GM19438 (cell line): ENCODE data around the gene DPM3.
"Not testable (repeated sequence)": the region's sequence is repeated elsewhere in the genome, so short reads cannot be mapped to it uniquely, and the experiment has no call there.

Experiments
- ATAC-seq: cut with Tn5 transposase; IDR thresholded peaks from one replicate; pipeline ENCODE4 v1.9.1; 2021; ENCODE audit warnings: low read depth; ENCODE audit not compliant: unreplicated experiment

Gene DPM3

DNA sequence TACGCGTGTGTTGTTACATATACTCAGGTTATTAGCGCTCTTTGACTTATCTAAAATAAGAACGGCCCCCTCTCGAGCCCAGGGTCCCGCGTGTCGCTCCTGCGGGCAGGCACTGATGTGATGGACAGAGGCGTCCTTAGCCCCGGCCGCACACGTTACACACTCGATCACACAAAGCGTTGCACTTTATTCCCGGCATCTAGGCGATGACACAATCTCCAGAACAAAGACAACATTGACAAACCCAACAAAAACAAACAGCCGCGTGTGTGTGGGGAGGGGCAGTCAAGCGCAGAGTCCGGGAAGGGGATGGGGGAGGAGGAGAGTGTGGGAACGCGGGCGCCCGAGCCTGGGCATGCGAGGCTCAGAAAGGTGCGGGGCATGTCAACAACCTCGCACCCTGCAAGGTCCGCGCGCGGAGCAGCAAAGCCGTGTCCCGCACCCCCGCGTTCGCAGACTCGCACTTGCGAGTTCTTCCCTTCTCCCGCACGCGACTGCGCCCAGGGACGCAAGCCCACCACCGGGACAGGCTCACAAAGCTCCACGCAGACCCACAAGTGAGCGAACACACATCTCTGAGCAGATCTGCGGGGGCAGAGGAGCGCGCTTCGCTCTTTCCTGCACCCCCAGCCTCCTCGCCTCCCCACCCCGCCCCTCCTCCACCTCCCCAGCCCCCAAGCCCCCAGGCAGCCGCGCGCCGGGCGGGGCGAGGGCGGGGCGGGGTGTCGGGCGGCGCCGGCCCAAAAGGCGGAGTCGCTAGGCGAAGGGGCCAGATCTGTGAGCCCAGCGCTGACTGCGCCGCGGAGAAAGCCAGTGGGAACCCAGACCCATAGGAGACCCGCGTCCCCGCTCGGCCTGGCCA, 13.0 kb downstream of the DPM3 start, which contains the start of gene EFNA1:
Gene EFNA1, plus strand, starts transcription at position 772 of the 862 bp plus-strand sequence. CDS start 102 bp downstream, outside the sequence.
- ATAC-seq: no peak

DNA sequence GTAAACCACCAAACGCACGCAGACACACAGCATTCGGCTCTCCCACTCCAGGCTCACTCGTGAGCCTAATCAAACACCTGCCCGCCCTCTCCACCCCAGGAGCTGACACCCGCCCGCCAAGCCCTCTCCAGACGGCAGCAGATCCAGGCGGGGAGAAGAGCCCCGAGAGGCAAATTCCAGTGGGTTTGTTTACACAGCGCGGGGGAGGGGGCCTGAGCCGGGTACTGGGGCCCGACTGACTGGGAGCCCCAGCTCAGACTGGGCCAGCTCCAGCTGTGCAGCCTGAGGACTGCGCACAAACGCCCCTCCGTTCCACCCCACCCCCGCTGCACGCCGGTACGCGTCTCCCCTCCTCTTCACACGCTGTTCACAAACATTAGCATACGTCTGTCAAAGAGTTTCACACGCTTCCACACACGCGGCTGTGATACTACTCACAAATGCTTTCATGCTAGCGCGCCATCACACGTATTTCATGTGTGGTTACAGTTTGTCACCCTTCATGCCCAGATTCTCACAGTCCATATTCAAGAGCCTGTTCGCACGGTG, 13.7 kb downstream of the DPM3 start:
- no peak for ATAC-seq

DNA sequence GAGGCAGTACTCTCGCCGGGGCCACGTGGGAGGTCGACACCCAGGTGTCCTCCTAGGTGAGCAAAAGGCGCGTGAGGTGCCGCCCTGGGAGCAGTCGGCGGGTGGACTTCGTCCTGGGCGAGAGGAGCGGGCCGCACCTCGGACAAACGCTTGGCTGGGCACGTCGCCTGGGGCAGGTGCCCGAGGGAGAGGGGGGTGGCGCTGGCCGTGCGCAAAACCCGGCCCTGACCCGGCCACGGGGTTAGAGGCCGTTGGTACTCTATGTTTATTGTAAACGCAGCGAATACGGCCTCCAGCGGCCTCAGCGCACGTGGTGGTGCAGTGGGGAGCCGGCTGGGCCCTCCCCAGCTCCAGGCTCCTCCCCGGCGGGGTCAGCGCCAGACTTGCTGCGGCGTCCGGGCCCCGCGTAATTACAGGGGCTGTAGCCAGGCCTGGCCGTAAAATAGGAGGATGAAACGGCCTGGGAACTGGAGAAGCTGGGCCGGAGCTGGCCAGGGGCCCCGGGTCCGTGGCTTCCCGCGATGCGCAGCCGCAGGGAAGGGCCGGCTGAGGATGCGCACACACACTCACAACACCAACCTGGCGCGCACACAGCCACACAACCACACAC, 14.3 kb downstream of the DPM3 start:
- ATAC-seq: no peak

DNA sequence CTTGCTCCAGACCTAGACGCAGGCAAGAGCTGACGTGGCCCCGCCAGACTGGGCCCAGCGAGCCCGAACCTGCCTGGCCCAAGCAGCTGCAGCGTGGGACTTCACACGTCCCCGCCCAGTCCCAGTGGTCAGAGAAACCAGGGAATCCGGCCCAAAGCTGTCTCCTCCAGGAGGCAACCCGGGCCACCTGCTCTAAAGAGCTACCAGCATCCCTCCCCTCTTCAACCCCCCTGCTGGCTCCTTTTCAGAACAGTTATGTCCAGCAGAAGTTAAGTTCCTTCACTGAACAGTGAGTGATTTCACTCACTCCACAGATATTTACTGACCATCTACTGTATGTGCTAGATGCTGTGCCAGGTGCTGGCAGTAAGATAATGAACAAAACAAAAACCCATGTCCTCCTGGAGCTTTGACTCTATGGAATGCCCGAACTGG, 14.8 kb downstream of the DPM3 start:
- ATAC-seq: no peak

DNA sequence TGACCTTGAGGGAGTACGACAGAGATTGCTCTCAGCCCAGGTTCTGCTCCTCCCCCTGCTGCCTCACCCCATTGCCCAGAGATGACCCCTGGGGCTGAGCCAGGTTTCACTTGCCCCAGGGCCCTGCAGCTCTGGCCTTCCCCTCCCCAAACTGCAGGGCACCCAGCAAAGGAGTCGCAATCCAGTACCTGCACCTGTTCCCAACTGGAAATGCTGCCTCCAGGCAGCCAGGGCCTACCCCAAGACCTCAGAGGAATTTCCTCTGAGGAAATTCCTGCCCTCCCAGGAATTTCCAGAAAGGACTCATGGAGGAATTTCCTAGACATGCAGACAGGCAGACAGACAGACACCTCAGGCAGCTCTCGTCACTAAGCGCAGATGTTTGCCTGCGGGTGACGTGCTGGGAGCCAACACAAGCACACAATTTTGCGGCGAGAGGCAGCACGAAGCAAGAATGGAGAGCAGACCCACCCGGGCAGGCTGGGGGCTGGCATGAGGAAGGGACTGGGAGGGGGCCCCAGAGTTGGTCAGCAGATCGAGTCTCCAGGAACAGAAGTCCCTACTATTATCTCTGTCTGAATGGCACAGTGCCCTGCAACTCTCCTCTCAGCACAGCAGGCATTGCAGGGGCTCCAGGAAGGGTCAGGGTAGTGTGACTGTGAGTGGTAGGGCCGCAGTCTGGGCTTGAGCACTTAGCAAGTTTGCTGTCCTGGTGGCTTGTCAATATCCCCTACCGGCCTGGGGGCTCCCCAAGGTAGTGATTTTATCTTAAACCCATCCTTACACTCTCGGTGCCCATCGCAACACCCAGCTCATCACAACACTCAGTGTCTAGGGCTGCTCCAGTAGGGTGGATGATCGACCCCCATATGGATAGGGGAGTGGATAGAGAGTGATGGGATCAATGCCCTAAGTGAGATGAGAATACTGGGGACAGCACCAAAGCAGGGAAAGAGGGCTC, 15.5 kb downstream of the DPM3 start:
- no peak for ATAC-seq

DNA sequence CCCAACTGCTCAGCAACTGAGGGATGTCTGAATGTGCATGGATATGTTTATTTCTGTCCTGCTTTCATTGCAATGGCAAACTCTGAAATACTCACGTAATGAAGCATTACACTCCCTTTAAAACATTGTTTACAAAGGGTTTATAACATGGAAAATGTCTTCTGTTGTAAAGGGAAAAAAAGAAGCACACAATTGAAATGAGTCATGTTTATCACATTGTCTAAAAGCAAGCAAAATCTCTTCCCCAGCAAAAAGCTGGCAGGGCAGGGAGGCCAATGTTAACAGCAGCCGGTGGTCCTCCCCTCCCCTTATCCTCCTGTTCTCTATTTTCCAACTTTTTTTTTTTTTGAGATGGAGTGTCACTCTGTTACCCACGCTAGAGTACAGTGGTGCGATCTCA, 16.5 kb downstream of the DPM3 start:
- ATAC-seq: no peak

DNA sequence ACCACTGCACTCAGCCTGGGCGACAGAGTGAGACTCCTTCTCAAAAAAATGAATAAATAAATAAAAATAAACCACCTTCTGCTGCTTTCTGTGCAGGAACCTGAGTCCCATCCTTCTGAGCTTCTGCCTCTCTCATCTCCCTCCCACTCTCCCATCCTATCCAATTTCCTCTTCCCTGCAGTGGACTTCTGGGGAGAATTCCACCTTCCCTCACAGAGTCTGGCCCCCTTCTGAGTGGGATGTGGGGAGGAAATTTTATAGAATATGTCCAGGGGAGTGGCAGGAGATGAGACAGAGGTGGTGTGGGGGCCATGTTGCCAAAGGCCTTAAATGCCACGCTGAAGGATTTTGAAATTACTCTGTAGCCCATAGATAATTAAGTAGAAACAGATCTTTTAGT, 18.0 kb downstream of the DPM3 start:
- no peak for ATAC-seq

DNA sequence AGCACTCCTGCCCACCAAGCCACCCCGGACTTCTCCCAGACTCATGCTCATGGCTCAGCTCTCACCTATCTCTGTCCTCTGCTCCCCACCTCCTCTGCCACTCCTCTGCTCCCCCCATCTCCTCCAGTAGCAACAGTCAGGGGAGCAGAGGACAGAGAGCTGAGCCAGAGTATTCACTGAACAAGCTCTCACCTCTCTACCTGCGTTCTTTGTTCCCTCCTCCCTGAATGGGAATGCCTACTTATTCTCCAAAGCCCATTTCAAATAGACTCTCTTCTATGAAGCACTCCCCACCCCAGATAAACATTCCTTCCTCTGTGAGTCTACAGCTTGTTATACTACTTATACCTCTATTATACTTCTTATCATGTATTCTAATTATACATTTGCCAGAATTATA, 19.1 kb downstream of the DPM3 start:
- no peak for ATAC-seq

DNA sequence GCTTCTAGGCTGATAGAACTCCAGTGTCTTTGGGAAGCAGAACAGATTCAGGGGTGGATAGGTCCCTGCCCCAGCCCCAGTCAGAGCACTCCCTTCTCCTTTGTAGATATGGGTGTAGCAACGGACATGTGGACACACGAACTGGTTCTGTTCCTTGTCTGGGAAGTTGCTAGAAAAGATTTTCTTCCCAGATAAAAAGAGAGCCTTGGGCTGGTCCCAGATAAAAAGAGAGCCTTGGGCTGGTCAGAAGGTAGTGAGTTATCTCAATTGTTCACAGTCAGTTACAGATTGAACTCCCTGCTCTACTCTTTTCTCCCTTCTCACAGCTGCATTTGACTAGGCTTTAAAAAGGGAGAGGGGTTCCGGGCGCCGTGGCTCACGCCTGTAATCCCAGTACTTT, 20.1 kb downstream of the DPM3 start:
- no peak for ATAC-seq

DNA sequence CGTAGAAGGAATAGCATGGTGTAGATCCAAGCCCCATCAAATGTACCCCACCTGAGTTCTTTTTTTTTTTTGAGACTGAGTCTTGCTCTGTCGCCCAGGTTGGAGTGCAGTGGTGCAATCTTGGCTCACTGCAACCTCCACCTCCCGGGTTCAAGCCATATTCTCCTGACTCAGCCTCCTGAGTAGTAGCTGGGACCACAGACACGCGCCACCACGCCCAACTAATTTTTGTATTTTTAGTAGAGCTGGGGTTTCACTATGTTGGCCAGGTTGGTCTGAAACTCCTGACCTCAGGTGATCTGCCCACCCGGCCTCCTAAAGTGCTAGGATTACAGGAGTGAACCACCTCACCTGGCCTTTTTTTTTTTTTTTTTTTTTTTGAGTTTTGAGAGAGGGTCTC, 22.2 kb downstream of the DPM3 start:
- not testable (repeated sequence) for ATAC-seq

DNA sequence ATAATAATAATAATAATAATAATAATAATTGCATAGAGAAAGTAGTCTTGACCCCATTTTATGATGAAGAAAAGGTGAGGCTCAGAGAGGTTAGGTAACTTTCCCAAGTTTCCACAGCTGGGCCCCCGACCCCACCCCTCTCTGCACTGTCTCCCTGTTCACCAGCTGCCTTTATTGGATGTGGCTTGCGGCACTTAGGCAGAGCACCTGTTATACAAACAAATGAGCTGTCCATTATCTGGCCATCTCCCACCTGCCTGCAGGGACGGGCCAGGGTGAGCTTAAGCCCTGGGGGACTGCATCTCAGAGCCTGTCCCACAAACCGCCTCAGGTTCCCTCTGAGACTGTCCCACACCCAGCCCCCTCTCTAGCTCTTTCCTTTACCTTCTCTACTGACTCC, 22.7 kb downstream of the DPM3 start:
- ATAC-seq: no peak

DNA sequence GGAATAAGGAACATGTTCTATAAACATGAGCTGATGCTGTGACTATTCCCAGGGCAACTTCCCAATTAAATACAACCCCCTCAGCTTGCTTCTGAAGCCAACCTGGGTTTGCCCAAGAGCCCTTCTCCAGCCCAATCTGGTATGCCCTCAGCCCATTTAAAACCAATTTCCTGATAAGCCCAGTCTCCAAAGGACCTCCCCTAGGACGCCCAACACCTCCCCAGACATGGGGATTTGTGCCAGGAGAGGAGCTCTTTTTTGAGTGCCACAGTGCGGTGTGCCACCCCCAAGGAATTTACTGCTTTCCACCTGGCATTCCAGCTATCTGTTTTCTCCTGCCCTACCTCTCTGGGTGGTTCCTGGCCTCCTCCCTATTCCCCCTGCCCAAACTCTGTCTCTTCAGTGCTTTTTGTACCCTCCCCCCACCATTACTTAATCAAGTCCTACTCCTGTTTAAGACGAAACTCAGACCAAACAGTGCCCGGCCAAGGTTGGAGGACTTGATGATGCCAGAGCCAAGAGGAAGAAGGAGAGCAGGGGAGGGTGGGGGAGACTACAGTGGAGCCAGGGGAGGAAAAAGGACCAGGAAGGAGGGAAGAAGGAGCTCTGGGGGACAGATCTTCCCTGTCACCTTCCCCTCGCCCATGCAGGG, 24.1 kb downstream of the DPM3 start:
- ATAC-seq: no peak

DNA sequence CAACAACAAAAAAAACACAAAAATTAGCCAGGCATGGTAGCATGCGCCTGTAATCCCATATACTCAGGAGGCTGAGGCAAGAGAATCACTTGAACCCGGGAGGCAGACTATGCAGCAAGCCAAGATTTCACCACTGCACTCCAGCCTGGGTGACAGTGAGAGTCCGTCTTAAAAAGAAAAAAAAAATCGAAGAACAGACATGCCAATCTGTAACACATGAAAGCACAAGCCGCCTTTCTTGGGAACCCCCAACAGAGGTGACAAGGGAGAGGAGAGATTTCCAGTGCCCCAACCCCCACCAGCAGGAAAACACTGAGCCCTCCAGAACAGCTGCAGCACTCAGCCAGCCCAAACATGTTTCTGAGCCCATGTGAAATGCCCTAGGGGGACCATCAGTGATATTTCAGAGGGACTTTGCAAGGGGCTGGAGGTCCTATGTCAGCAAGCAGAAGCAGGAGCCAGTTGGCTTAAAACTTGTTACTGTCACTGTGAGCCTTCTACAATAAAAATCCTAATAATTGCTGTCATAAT, 26.8 kb downstream of the DPM3 start:
- no peak for ATAC-seq

DNA sequence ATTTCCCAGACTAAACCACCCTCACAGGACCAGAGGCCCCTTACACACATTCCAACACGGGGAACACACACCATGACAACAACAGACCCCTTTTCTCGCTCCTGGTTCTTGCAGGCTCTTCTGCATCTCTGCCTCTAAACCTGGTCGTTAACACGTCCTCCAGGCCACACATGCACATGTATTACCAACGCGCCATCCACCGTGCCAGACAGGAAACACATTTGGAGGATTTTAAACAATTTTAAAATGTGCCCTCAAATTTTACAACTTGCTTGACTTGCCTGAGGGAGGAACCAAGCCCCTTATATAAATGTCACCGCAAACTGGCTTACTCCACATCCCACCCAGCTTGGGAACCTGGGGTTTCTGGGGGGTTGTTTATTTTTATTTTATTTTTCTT, 29.5 kb downstream of the DPM3 start:
- ATAC-seq: no peak

DNA sequence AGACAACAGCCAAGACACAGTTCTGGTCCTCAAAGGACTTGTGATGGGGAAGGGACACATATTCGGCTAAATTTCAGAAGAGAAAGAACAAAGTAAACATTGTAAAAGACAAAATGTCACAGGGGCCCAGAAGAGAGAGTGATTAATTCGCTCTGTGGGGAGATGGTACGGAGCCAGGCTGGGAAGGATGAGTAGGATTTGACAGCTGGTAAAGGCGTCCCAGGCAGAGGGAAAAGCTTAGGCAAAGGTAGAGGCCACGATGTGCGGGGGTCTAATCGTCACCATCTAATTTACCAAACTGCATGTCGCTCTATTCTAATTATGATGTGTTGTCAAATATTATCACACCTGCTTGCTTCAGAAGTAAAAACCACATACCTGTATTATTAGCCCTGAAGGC, 29.9 kb downstream of the DPM3 start:
- no peak for ATAC-seq

DNA sequence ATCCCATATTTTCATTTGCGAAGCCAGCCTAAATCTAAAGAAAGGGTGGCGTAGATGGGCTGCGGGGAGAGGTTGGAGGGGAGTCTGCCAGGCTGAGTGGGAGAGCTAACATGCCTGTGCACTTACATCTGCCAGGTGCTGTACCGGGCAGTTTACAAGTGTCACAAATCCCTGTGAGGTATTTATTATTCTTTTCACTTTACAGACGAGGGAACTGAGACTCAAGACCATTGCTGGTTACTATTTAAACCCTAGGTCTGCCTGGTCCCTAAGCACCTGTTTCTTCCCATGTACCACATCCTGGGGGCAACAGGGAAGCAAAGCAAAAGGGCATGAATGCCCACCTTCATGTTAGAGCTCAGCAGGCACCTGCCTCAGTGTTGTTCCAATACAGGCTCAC, 32.0 kb downstream of the DPM3 start:
- ATAC-seq: no peak

DNA sequence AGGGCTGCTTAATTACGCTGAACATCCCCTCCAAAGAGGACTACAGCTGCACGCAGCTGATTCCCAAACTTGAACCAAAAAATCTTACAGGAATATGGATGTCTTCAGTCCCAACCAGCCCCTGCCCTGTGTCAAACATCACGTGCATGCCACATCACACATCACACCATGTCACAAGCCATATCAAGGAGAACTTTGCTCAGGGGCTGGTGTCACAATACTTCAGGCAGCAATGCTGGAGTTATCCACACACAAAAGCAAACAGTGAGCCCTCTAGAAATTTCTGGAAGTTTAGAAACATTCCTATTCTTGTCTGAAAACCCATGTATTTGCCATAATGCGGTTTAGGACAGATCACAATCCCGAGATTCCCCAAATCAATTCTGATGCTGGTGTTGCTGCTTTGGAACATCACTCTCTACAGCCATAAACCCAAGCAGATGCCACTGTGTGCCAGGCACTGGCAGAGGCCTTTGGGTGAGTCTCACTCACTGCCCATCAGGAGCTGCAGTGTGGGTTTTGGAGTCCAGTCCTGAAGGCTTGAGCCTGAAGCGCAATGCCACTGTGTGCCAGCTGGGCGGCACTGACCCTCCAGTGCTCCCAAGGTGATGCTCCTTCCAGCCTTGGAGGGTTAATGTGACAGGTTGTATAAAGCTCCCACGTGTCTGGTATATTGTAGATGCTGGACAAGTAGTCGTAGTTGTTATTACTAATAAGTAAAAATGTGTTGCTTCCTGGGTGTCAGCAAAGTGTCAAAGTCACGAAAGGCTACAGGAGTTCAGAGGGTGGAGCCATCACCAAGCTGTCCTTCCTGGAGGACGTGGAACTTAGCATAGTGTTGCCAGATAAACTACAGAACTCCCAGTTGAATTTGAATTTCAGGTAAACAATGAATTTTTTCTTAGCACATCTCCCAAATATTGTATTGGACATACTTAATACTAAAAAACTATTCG, 32.7 kb downstream of the DPM3 start:
- ATAC-seq: no peak

DNA sequence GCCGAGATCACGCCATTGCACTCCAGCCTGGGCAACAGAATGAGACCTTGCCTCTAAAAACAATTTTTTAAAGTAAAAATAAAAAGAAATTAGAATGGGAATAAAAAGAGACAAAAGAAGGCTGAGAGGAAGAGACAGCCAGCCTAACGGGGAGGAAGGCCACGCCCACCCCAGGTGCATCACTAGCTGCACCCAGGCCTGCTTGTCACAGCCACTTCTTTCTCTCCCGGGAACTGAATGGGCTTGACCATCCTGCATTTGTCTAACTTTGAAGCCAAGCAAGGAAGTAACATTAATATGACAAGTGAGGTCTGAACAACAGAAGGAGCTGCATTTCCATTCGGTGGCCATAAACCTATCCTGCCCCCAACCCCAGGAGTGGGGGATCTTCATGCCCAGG, 33.5 kb downstream of the DPM3 start:
- no peak for ATAC-seq

DNA sequence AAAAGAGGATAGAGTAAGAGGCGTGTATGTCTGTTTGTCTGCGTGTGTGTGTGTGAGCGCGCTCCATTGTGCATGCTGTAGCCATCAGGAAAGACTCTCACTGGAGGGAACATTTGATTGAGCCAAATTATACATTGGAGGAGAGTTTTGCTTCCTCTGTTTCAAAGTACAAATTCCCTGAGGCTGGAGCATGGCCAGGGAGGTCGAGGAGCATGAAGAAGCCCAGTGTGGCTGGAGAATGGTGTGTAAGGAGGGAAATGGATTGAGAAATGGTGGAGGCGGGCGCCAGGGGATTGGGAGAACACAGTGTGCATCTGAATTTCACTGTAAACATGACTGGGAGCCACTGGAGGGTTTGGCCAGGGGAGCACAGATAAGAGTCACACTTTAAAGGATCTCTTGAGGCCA, 34.7 kb downstream of the DPM3 start:
- no peak for ATAC-seq
